ENCODE data around the gene CNTN4. TPM values are rescaled to one million over a fixed set of nuclear protein-coding genes. Genes with fewer than 3 reads are reported as not detected.
"Not testable (repeated sequence)": the region's sequence is repeated elsewhere in the genome, so short reads cannot be mapped to it uniquely, and the experiment has no call there.

CNTN4 gene
- total and polyA plus RNA-seq, 4 donors: 1.5 to 30.7 (median 5.7) TPM

- no peak overlapping the region for H3K9ac ChIP-seq (ENCODE audit: insufficient read depth in 1 of 2, low read length in 2 of 2)
- no peaks in the 10 kb centered on the region for H3K9me3 ChIP-seq (ENCODE audit: control insufficient read depth in 4 of 4, insufficient read depth in 3 of 4, low read length in 3 of 4)
- 41 to 54% methylated on average over 2 of the region's 2 CpGs for WGBS, 2 donors
- H3K36me3 ChIP-seq (ENCODE audit: control insufficient read depth in 4 of 4, insufficient read depth in 4 of 4, low read length in 4 of 4): no peaks in the 10 kb centered on the region
- no peak overlapping the region for H3K4me3 ChIP-seq
- no peaks in the 10 kb centered on the region for H3K27me3 ChIP-seq (ENCODE audit: control insufficient read depth in 3 of 3, insufficient read depth in 3 of 3, low read length in 2 of 3)
- no peaks in the 10 kb centered on the region for H3K4me1 ChIP-seq (ENCODE audit: control insufficient read depth in 5 of 5, insufficient read depth in 5 of 5, low read length in 5 of 5)
- no peak for TF ChIP-seq CTCF (IDR thresholded peaks at IDR 0.05; ENCODE audit: control extremely low read depth, extremely low read depth)
- DNase-seq: no peak
- no peak overlapping the region for H3K27ac ChIP-seq (ENCODE audit: low read depth in 1 of 2, low read length in 1 of 2)
- ATAC-seq (ENCODE audit: insufficient read depth, low FRiP score): no peak
Measured at GRCh38 chr3:2523281-2523836, 424.7 kb downstream of the CNTN4 start.

GRCh38 chr3:2525968-2526367, 427.3 kb downstream of the CNTN4 start:
- Histone ChIP-seq H3K9ac (ENCODE audit: insufficient read depth in 1 of 2, low read length in 2 of 2) (no peak overlapping the region), H3K27ac (ENCODE audit: low read depth in 1 of 2, low read length in 1 of 2) (no peak overlapping the region), H3K27me3 (ENCODE audit: control insufficient read depth in 3 of 3, insufficient read depth in 3 of 3, low read length in 2 of 3) (no peaks in the 10 kb centered on the region), H3K9me3 (ENCODE audit: control insufficient read depth in 4 of 4, insufficient read depth in 3 of 4, low read length in 3 of 4) (no peaks in the 10 kb centered on the region), H3K4me3 (no peak overlapping the region), H3K36me3 (ENCODE audit: control insufficient read depth in 4 of 4, insufficient read depth in 4 of 4, low read length in 4 of 4) (no peaks in the 10 kb centered on the region), H3K4me1 (ENCODE audit: control insufficient read depth in 5 of 5, insufficient read depth in 5 of 5, low read length in 5 of 5) (no peaks in the 10 kb centered on the region)
- DNase-seq (no peak), ATAC-seq (ENCODE audit: insufficient read depth, low FRiP score) (no peak)
- 72 to 86% methylated on average over 2 of the region's 2 CpGs for WGBS, 2 donors
- no peak for TF ChIP-seq CTCF (IDR thresholded peaks at IDR 0.05; ENCODE audit: control extremely low read depth, extremely low read depth)

- H3K36me3 ChIP-seq (ENCODE audit: control insufficient read depth in 4 of 4, insufficient read depth in 4 of 4, low read length in 4 of 4): no peaks in the 10 kb centered on the region
- DNase-seq (no peak), ATAC-seq (ENCODE audit: insufficient read depth, low FRiP score) (no peak)
- no peaks in the 10 kb centered on the region for H3K4me1 ChIP-seq (ENCODE audit: control insufficient read depth in 5 of 5, insufficient read depth in 5 of 5, low read length in 5 of 5)
- no peak for TF ChIP-seq CTCF (IDR thresholded peaks at IDR 0.05; ENCODE audit: control extremely low read depth, extremely low read depth)
- H3K27me3 ChIP-seq (ENCODE audit: control insufficient read depth in 3 of 3, insufficient read depth in 3 of 3, low read length in 2 of 3): no peaks in the 10 kb centered on the region
- no peak overlapping the region for H3K9ac ChIP-seq (ENCODE audit: insufficient read depth in 1 of 2, low read length in 2 of 2)
- 39 to 41% methylated on average over 1 of the region's 1 CpG for WGBS, 2 donors
- no peak overlapping the region for H3K4me3 ChIP-seq
- no peak overlapping the region for H3K27ac ChIP-seq (ENCODE audit: low read depth in 1 of 2, low read length in 1 of 2)
- H3K9me3 ChIP-seq (ENCODE audit: control insufficient read depth in 4 of 4, insufficient read depth in 3 of 4, low read length in 3 of 4): no peaks in the 10 kb centered on the region
Measured at GRCh38 chr3:2526926-2527325, 428.3 kb downstream of the CNTN4 start.

- not testable (repeated sequence) for H3K36me3 ChIP-seq (ENCODE audit: control insufficient read depth in 4 of 4, insufficient read depth in 4 of 4, low read length in 4 of 4); H3K27me3 ChIP-seq (ENCODE audit: control insufficient read depth in 3 of 3, insufficient read depth in 3 of 3, low read length in 2 of 3); H3K4me1 ChIP-seq (ENCODE audit: control insufficient read depth in 5 of 5, insufficient read depth in 5 of 5, low read length in 5 of 5); DNase-seq; ATAC-seq (ENCODE audit: insufficient read depth, low FRiP score); H3K27ac ChIP-seq (ENCODE audit: low read depth in 1 of 2, low read length in 1 of 2); H3K9ac ChIP-seq (ENCODE audit: insufficient read depth in 1 of 2, low read length in 2 of 2); H3K4me3 ChIP-seq; H3K9me3 ChIP-seq (ENCODE audit: control insufficient read depth in 4 of 4, insufficient read depth in 3 of 4, low read length in 3 of 4)
- WGBS, 2 donors: 62 to 82% methylated on average over 8 of the region's 8 CpGs
Measured at GRCh38 chr3:2527328-2527727, 428.7 kb downstream of the CNTN4 start.

DNA sequence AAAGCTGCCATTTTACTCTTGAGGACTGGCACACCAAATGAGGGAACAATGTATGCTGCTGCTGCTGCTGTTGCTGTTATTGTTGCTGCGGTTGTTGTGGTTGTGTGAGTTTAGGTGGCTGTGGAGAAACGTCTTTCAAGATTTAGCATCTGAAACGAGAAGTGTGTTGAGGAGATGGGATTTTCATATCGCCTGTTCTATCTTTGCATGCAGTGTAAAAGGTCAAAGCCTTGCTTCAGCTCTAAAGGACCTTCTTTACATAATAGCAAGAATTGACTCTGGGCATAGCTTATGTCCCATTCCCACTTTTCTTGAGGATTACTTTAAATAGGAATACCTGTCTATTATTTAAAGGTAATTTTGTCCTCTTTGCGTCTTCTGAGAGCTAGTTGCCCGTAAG, 436.1 kb downstream of the CNTN4 start:
- H3K27ac ChIP-seq (ENCODE audit: low read depth in 1 of 2, low read length in 1 of 2); ATAC-seq (ENCODE audit: insufficient read depth, low FRiP score): not testable (repeated sequence)

More for the DNA sequence above, 436.1 kb downstream of the CNTN4 start:
- 74 to 81% methylated on average over 5 to 6 of the region's 6 CpGs for WGBS, 2 donors
- H3K4me1 ChIP-seq (ENCODE audit: control insufficient read depth in 5 of 5, insufficient read depth in 5 of 5, low read length in 5 of 5); H3K27me3 ChIP-seq (ENCODE audit: control insufficient read depth in 3 of 3, insufficient read depth in 3 of 3, low read length in 2 of 3); H3K4me3 ChIP-seq; H3K9ac ChIP-seq (ENCODE audit: insufficient read depth in 1 of 2, low read length in 2 of 2); H3K9me3 ChIP-seq (ENCODE audit: control insufficient read depth in 4 of 4, insufficient read depth in 3 of 4, low read length in 3 of 4); H3K36me3 ChIP-seq (ENCODE audit: control insufficient read depth in 4 of 4, insufficient read depth in 4 of 4, low read length in 4 of 4); DNase-seq: not testable (repeated sequence)
